ENCODE data around the gene DPT. TPM values are rescaled to one million over a fixed set of nuclear protein-coding genes. Genes with fewer than 3 reads are reported as not detected.

The DPT gene
- total RNA-seq, 1 experiment from 2014 or later: not detected

- Histone ChIP-seq H3K27ac (ENCODE audit: low read length) (no peak overlapping the region), H3K4me3 (ENCODE audit: low read length) (no peak overlapping the region), H4K20me1 (ENCODE audit: insufficient read depth, low read depth, low read length) (no peaks in the 10 kb centered on the region), H3K9me2 (replicated peaks; ENCODE audit: insufficient read depth, low read length) (no peaks in the 10 kb centered on the region), H3K9me3 (ENCODE audit: low read length) (no peaks in the 10 kb centered on the region), H3K79me2 (ENCODE audit: low read length) (no peaks in the 10 kb centered on the region), H2AFZ (ENCODE audit: low read length) (no peak overlapping the region), H3K36me3 (ENCODE audit: insufficient read depth, low read length) (no peaks in the 10 kb centered on the region), H3K9ac (ENCODE audit: low read length) (no peak overlapping the region), H3K4me1 (ENCODE audit: low read length) (no peaks in the 10 kb centered on the region), H3K4me2 (ENCODE audit: low read depth, low read length, poor library complexity, severe bottlenecking) (no peak overlapping the region), H3K27me3 (ENCODE audit: low read length) (no peaks in the 10 kb centered on the region)
- no peak for DNase-seq
Measured at GRCh38 chr1:168733241-168733640, 4.2 kb upstream of the DPT start.

DNA sequence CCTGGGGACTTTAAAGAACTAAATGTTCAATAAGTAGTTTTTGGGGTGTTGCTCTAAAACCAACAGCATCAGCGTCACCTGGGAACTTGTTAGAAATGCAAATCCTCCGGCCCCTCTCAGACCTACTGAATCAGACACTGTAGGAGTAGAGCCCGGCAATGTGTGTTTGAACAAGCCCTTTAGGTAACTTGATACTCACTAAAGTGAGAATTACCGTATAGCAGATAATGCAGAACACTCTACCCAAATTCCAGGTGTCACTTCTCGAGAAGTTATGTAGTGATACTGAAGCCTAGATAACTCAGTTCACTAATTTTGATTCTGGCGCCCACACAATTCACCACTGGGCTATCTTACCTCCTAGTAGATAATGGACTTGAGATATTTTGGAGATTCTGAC, 3.7 kb upstream of the DPT start:
- Histone ChIP-seq H3K4me3 (ENCODE audit: low read length) (no peak overlapping the region), H3K27me3 (ENCODE audit: low read length) (no peaks in the 10 kb centered on the region), H2AFZ (ENCODE audit: low read length) (no peak overlapping the region), H3K9me3 (ENCODE audit: low read length) (no peaks in the 10 kb centered on the region), H3K9ac (ENCODE audit: low read length) (no peak overlapping the region), H3K36me3 (ENCODE audit: insufficient read depth, low read length) (no peaks in the 10 kb centered on the region), H3K79me2 (ENCODE audit: low read length) (no peaks in the 10 kb centered on the region), H4K20me1 (ENCODE audit: insufficient read depth, low read depth, low read length) (no peaks in the 10 kb centered on the region), H3K27ac (ENCODE audit: low read length) (no peak overlapping the region), H3K4me1 (ENCODE audit: low read length) (no peaks in the 10 kb centered on the region), H3K4me2 (ENCODE audit: low read depth, low read length, poor library complexity, severe bottlenecking) (no peak overlapping the region), H3K9me2 (replicated peaks; ENCODE audit: insufficient read depth, low read length) (no peaks in the 10 kb centered on the region)
- DNase-seq: no peak

- Histone ChIP-seq H3K27ac (ENCODE audit: low read length) (no peak overlapping the region), H3K9ac (ENCODE audit: low read length) (no peak overlapping the region), H4K20me1 (ENCODE audit: insufficient read depth, low read depth, low read length) (no peaks in the 10 kb centered on the region), H3K4me3 (ENCODE audit: low read length) (no peak overlapping the region), H3K4me1 (ENCODE audit: low read length) (peaks cover under 1% of the 10 kb centered on the region; the same call in 1 of the 2 replicates), H3K4me2 (ENCODE audit: low read depth, low read length, poor library complexity, severe bottlenecking) (no peak overlapping the region), H3K36me3 (ENCODE audit: insufficient read depth, low read length) (no peaks in the 10 kb centered on the region), H3K27me3 (ENCODE audit: low read length) (no peaks in the 10 kb centered on the region), H2AFZ (ENCODE audit: low read length) (no peak overlapping the region), H3K9me2 (replicated peaks; ENCODE audit: insufficient read depth, low read length) (no peaks in the 10 kb centered on the region), H3K79me2 (ENCODE audit: low read length) (no peaks in the 10 kb centered on the region), H3K9me3 (ENCODE audit: low read length) (no peaks in the 10 kb centered on the region)
- DNase-seq: no peak
Measured at GRCh38 chr1:168731244-168731953, 2.4 kb upstream of the DPT start.

DNA sequence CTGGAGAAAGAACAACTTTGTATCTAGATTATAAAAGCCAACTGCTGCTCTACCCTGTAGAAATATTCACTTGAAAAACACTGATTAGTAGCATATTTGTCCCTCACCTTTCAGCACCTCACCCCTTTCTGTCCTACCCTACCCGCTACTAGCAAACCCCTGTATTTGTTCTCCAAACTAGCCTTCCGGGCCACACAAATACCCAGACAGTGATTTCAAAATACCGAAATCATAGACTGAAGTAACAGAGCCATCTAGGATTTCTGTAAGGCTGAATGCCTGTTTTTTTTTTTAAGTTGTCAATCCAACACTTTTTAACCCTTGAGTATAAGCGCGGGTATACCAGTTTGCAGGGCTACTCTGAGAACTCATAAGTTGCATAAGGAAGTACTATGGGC, 398 bp upstream of the DPT start:
- DNase-seq: no peak
- H3K36me3 ChIP-seq (ENCODE audit: insufficient read depth, low read length): no peaks in the 10 kb centered on the region
- H3K4me1 ChIP-seq (ENCODE audit: low read length): peaks cover 12% of the 10 kb centered on the region
- H3K4me3 ChIP-seq (ENCODE audit: low read length): no peak overlapping the region
- no peaks in the 10 kb centered on the region for H3K27me3 ChIP-seq (ENCODE audit: low read length)
- no peak overlapping the region for H3K27ac ChIP-seq (ENCODE audit: low read length)
- H3K4me2 ChIP-seq (ENCODE audit: low read depth, low read length, poor library complexity, severe bottlenecking): no peak overlapping the region
- no peaks in the 10 kb centered on the region for H3K9me3 ChIP-seq (ENCODE audit: low read length)
- H3K79me2 ChIP-seq (ENCODE audit: low read length): no peaks in the 10 kb centered on the region
- no peak overlapping the region for H3K9ac ChIP-seq (ENCODE audit: low read length)
- H4K20me1 ChIP-seq (ENCODE audit: insufficient read depth, low read depth, low read length): no peaks in the 10 kb centered on the region
- no peak overlapping the region for H2AFZ ChIP-seq (ENCODE audit: low read length)
- H3K9me2 ChIP-seq (replicated peaks; ENCODE audit: insufficient read depth, low read length): no peaks in the 10 kb centered on the region

- H4K20me1 ChIP-seq (ENCODE audit: insufficient read depth, low read depth, low read length): no peaks in the 10 kb centered on the region
- no peak overlapping the region for H2AFZ ChIP-seq (ENCODE audit: low read length)
- no peak overlapping the region for H3K9ac ChIP-seq (ENCODE audit: low read length)
- H3K4me3 ChIP-seq (ENCODE audit: low read length): no peak overlapping the region
- peaks cover 13% of the 10 kb centered on the region for H3K4me1 ChIP-seq (ENCODE audit: low read length)
- no peak for DNase-seq
- H3K4me2 ChIP-seq (ENCODE audit: low read depth, low read length, poor library complexity, severe bottlenecking): no peak overlapping the region
- no peaks in the 10 kb centered on the region for H3K9me2 ChIP-seq (replicated peaks; ENCODE audit: insufficient read depth, low read length)
- no peaks in the 10 kb centered on the region for H3K36me3 ChIP-seq (ENCODE audit: insufficient read depth, low read length)
- no peaks in the 10 kb centered on the region for H3K27me3 ChIP-seq (ENCODE audit: low read length)
- H3K27ac ChIP-seq (ENCODE audit: low read length): no peak overlapping the region
- H3K9me3 ChIP-seq (ENCODE audit: low read length): no peaks in the 10 kb centered on the region
- H3K79me2 ChIP-seq (ENCODE audit: low read length): no peaks in the 10 kb centered on the region
Measured at GRCh38 chr1:168726719-168727118, 2.3 kb downstream of the DPT start.

GRCh38 chr1:168726281-168726680, 2.7 kb downstream of the DPT start:
- no peak for DNase-seq
- Histone ChIP-seq H3K9ac (ENCODE audit: low read length) (no peak overlapping the region), H3K4me1 (ENCODE audit: low read length) (peaks cover 17% of the 10 kb centered on the region), H3K36me3 (ENCODE audit: insufficient read depth, low read length) (no peaks in the 10 kb centered on the region), H3K79me2 (ENCODE audit: low read length) (no peaks in the 10 kb centered on the region), H4K20me1 (ENCODE audit: insufficient read depth, low read depth, low read length) (no peaks in the 10 kb centered on the region), H3K9me3 (ENCODE audit: low read length) (no peaks in the 10 kb centered on the region), H3K27ac (ENCODE audit: low read length) (no peak overlapping the region), H3K9me2 (replicated peaks; ENCODE audit: insufficient read depth, low read length) (no peaks in the 10 kb centered on the region), H3K27me3 (ENCODE audit: low read length) (no peaks in the 10 kb centered on the region), H3K4me3 (ENCODE audit: low read length) (no peak overlapping the region), H3K4me2 (ENCODE audit: low read depth, low read length, poor library complexity, severe bottlenecking) (peak overlapping the region; percentile 7), H2AFZ (ENCODE audit: low read length) (no peak overlapping the region)

GRCh38 chr1:168725831-168726230, 3.2 kb downstream of the DPT start:
- Histone ChIP-seq H3K4me3 (ENCODE audit: low read length) (no peak overlapping the region), H2AFZ (ENCODE audit: low read length) (no peak overlapping the region), H3K27ac (ENCODE audit: low read length) (no peak overlapping the region), H3K79me2 (ENCODE audit: low read length) (no peaks in the 10 kb centered on the region), H3K27me3 (ENCODE audit: low read length) (no peaks in the 10 kb centered on the region), H3K9ac (ENCODE audit: low read length) (no peak overlapping the region), H3K36me3 (ENCODE audit: insufficient read depth, low read length) (no peaks in the 10 kb centered on the region), H3K4me1 (ENCODE audit: low read length) (peaks cover 17% of the 10 kb centered on the region), H3K4me2 (ENCODE audit: low read depth, low read length, poor library complexity, severe bottlenecking) (peak overlapping the region; percentile 7), H3K9me3 (ENCODE audit: low read length) (no peaks in the 10 kb centered on the region), H3K9me2 (replicated peaks; ENCODE audit: insufficient read depth, low read length) (no peaks in the 10 kb centered on the region), H4K20me1 (ENCODE audit: insufficient read depth, low read depth, low read length) (no peaks in the 10 kb centered on the region)
- peak; percentile 48 for DNase-seq

- Histone ChIP-seq H3K9me3 (ENCODE audit: low read length) (no peaks in the 10 kb centered on the region), H2AFZ (ENCODE audit: low read length) (no peak overlapping the region), H3K27ac (ENCODE audit: low read length) (no peak overlapping the region), H3K79me2 (ENCODE audit: low read length) (no peaks in the 10 kb centered on the region), H3K27me3 (ENCODE audit: low read length) (no peaks in the 10 kb centered on the region), H3K9me2 (replicated peaks; ENCODE audit: insufficient read depth, low read length) (no peaks in the 10 kb centered on the region), H4K20me1 (ENCODE audit: insufficient read depth, low read depth, low read length) (no peaks in the 10 kb centered on the region), H3K4me2 (ENCODE audit: low read depth, low read length, poor library complexity, severe bottlenecking) (no peak overlapping the region), H3K36me3 (ENCODE audit: insufficient read depth, low read length) (no peaks in the 10 kb centered on the region), H3K4me1 (ENCODE audit: low read length) (peaks cover 17% of the 10 kb centered on the region), H3K4me3 (ENCODE audit: low read length) (no peak overlapping the region), H3K9ac (ENCODE audit: low read length) (no peak overlapping the region)
- DNase-seq: no peak
Measured at GRCh38 chr1:168725060-168725459, 3.9 kb downstream of the DPT start.

All from Karpas-422 (cell line).